GM12878 (cell line): ENCODE data around the gene FUCA2.

Source experiments
- NKRF ChIP-seq: fragments of 450-650 bp; conservative IDR thresholded peaks from 2 replicates; pipeline ENCODE4 v1.6.1; 2017; ENCODE audit warnings: mild to moderate bottlenecking, moderate library complexity
- PAX8 ChIP-seq: fragments of 450-650 bp; IDR thresholded peaks from 2 replicates; pipeline ENCODE4 v1.6.1; 2017; ENCODE audit warnings: mild to moderate bottlenecking, moderate library complexity

GRCh38 chr6:143538374-143538773 lies 26.9 kb upstream of the FUCA2 start:
- no peak for TF ChIP-seq PAX8
- no peak for TF ChIP-seq NKRF
